Retinal pigment epithelial cell (primary cell): ENCODE measurements around the gene LMF1.

Experiments
- DNase-seq: peaks from one replicate; pipeline ENCODE4 v3.0.0-alpha.2; 2010; ENCODE audit warnings: low read depth
- H3K4me3 ChIP-seq: 2 replicates; pipeline ENCODE4 v1.5.1; 2011; ENCODE audit warnings: mild to moderate bottlenecking, low read length, control low read depth, moderate library complexity
- CTCF ChIP-seq: conservative IDR thresholded peaks from 2 replicates; pipeline ENCODE4 v1.5.1; 2011; ENCODE audit warnings: low read depth, low read length, control low read depth, inconsistent platforms

The LMF1 gene

GRCh38 chr16:974611-975261, 4.0 kb upstream of the LMF1 start:
- TF ChIP-seq CTCF, result no peak
- peak; percentile 29 for DNase-seq
- no peak overlapping the region for H3K4me3 ChIP-seq

GRCh38 chr16:974001-974601, 3.3 kb upstream of the LMF1 start:
- no peak for TF ChIP-seq CTCF
- DNase-seq, result no peak
- H3K4me3 ChIP-seq, result no peak overlapping the region

- no peak for TF ChIP-seq CTCF
- no peak for DNase-seq
- H3K4me3 ChIP-seq, result no peak overlapping the region
These were observed 2.6 kb upstream of the LMF1 start for GRCh38 chr16:973366-973765.

- TF ChIP-seq CTCF, result no peak
- DNase-seq, result no peak
These were observed 1.7 kb upstream of the LMF1 start for GRCh38 chr16:972316-973002.

GRCh38 chr16:971981-972315, 1.2 kb upstream of the LMF1 start:
- no peak overlapping the region for H3K4me3 ChIP-seq

More at GRCh38 chr16:972316-973002, 1.7 kb upstream of the LMF1 start:
- no peak overlapping the region for H3K4me3 ChIP-seq

DNA sequence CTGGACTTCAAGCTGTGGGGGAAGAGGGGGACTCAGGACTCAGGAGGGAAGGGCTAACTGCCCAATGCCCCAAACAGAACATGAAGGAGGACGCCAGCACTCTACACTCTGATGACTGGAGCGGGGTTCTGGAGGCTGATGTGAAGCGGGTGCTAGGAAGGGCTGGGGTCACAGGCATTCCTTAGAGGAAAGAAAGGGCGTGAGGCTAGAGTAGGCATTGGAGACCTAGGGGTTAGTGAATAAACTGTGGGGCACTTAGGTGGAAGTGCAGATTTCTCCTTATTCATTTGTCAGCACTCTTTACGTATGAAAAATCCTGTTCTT, 760 bp upstream of the LMF1 start:
- no peak for DNase-seq
- no peak overlapping the region for H3K4me3 ChIP-seq
- no peak for TF ChIP-seq CTCF

More at GRCh38 chr16:971981-972315, 1.2 kb upstream of the LMF1 start:
- no peak for TF ChIP-seq CTCF
- DNase-seq, result no peak

DNA sequence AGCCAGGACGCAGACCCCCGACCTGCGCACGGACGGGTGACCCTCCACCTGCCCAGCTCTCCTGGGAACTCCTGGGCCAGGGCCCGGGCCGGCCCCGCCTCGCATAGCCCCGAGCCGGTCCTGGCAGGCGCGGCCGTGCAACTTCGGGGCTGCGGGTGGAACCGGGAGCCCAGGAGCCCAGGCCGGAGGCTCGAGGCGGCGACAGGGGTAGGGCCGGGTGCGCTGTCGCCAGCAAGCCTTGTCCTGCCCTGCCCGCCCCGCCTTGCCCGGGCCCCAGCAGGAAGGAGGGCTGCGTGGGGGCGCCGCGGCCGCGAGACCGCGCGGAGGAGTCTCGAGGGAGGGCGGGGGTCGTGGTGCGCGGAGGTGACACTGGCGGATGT, 408 bp downstream of the LMF1 start:
- H3K4me3 ChIP-seq, result peak overlapping the region; percentile 69
- TF ChIP-seq CTCF, result no peak
- DNase-seq, result no peak
